GM12878 (cell line): ENCODE data around the gene FAM222A. TPM values are rescaled to one million over a fixed set of nuclear protein-coding genes. Genes with fewer than 3 reads are reported as not detected.

Experiments used
- ATAC-seq: fragments of 200-7000 bp; cut with Tn5 transposase; 3 replicates; pipeline ENCODE4 v1.9.1; 2020; ENCODE audit warnings: mild to moderate bottlenecking, moderate library complexity
- Bru-seq: library from RNA; stranded (reverse); fragments of 400-500 nt; gene quantifications from one replicate; lab custom pipeline; 2021; lab: Mats Ljungman, UMichigan
- BruChase-seq, 2 experiments: library from RNA; stranded (reverse); fragments of 400-500 nt; gene quantifications; one replicate each; lab custom pipeline; 2021; lab: Mats Ljungman, UMichigan
- BruUV-seq: library from RNA; stranded (reverse); fragments of 400-500 nt; replicated peaks from 2 replicates; lab custom pipeline; 2021; lab: Mats Ljungman, UMichigan
- CTCF ChIA-PET: fragments of 300-600 bp; sonication (Branson Sonifier 250); formaldehyde crosslinking; extraction: SDS; loops from one replicate; lab custom pipeline; 2021; ENCODE audit warnings: inconsistent platforms; lab: Yijun Ruan, JAX
- POLR2A ChIA-PET: fragments of 350-600 bp; formaldehyde crosslinking; extraction: SDS; loops from one replicate; lab custom pipeline; 2021; ENCODE audit warnings: inconsistent platforms; lab: Charles Lee
- RAD21 ChIA-PET: fragments of 300-600 bp; sonication (Branson Sonifier 250); formaldehyde crosslinking; loops from one replicate; lab custom pipeline; 2023; ENCODE audit warnings: antibody characterized with exemption; ENCODE audit not compliant: unreplicated experiment; lab: Charles Lee
- SMC1A ChIA-PET: fragments of 300-600 bp; sonication (Branson Sonifier 250); formaldehyde crosslinking; loops from one replicate; lab custom pipeline; 2023; ENCODE audit not compliant: unreplicated experiment, uncharacterized antibody; lab: Charles Lee
- DNase-seq: peaks from one replicate; pipeline ENCODE4 v3.0.0-alpha.2; 2011; ENCODE audit warnings: low read depth, low spot score
- FAIRE-seq: peaks from 3 replicates; lab custom pipeline; 2011; peaks lifted over from hg19 to GRCh38; lab: Jason Lieb, UNC
- H2AFZ ChIP-seq: 2 replicates; pipeline ENCODE4 v1.6.0; 2011; ENCODE audit warnings: low read depth, low read length, control low read depth; ENCODE audit not compliant: control insufficient read depth
- H3K27ac ChIP-seq: 2 replicates; pipeline ENCODE4 v1.5.1; 2011; ENCODE audit warnings: control low read depth; ENCODE audit not compliant: control insufficient read depth, insufficient read depth
- H3K27me3 ChIP-seq, 2 experiments: replicated peaks in 1 of 2; 2 replicates each; pipeline versions ENCODE4 v1.6.0 to v1.6.1; 2011; ENCODE audit warnings: low read length in 1 of 2; ENCODE audit not compliant: control insufficient read depth in 2 of 2, insufficient read depth in 2 of 2
- H3K36me3 ChIP-seq, 2 experiments: 2 replicates each; pipeline ENCODE4 v1.5.1; 2011; ENCODE audit warnings: low read length in 1 of 2; ENCODE audit not compliant: control insufficient read depth in 2 of 2, insufficient read depth in 2 of 2
- H3K4me1 ChIP-seq: 2 replicates; pipeline ENCODE4 v1.6.1; 2011; ENCODE audit warnings: mild to moderate bottlenecking, low read length, moderate library complexity, mixed read lengths; ENCODE audit not compliant: control insufficient read depth, insufficient read depth
- H3K4me2 ChIP-seq: 2 replicates; pipeline ENCODE4 v1.6.0; 2011; ENCODE audit warnings: control low read depth; ENCODE audit not compliant: control insufficient read depth, insufficient read depth
- H3K4me3 ChIP-seq: fragments of 200-600 bp; sonication (generic); 2 replicates; pipeline ENCODE4 v1.5.1; 2016
- H3K79me2 ChIP-seq: 2 replicates; pipeline ENCODE4 v1.6.0; 2011; ENCODE audit warnings: low read length; ENCODE audit not compliant: control insufficient read depth, insufficient read depth
- H3K9ac ChIP-seq: 2 replicates; pipeline ENCODE4 v1.8.0; 2011; ENCODE audit warnings: low read length, control low read depth, mixed read lengths; ENCODE audit not compliant: control insufficient read depth, insufficient read depth
- H3K9me3 ChIP-seq: replicated peaks from 3 replicates; pipeline ENCODE4 v1.5.1; 2011; ENCODE audit warnings: mild to moderate bottlenecking, low read length; ENCODE audit not compliant: control insufficient read depth, insufficient read depth
- H4K20me1 ChIP-seq: 2 replicates; pipeline ENCODE4 v1.6.0; 2011; ENCODE audit not compliant: control insufficient read depth, insufficient read depth
- BHLHE40 ChIP-seq, 2 experiments: fragments of 450-650 bp in 1 of 2; IDR thresholded peaks; 2 replicates each; pipeline ENCODE4 v1.6.1; 2011 to 2017; ENCODE audit warnings: low read depth in 2 of 2, borderline replicate concordance in 1 of 2, improper control_type of control experiment in 1 of 2, low read length in 1 of 2, mild to moderate bottlenecking in 1 of 2
- IKZF1 ChIP-seq: fragments of 450-650 bp; conservative IDR thresholded peaks from 2 replicates; pipeline ENCODE4 v1.6.1; 2017; ENCODE audit warnings: antibody characterized with exemption, mild to moderate bottlenecking
- NKRF ChIP-seq: fragments of 450-650 bp; conservative IDR thresholded peaks from 2 replicates; pipeline ENCODE4 v1.6.1; 2017; ENCODE audit warnings: mild to moderate bottlenecking, moderate library complexity
- SP1 ChIP-seq: IDR thresholded peaks from one replicate; pipeline ENCODE4 v1.6.1; 2011; ENCODE audit warnings: low read depth, low read length
- SREBF1 ChIP-seq: IDR thresholded peaks from 2 replicates; pipeline ENCODE4 v1.6.1; 2012; ENCODE audit warnings: mild to moderate bottlenecking, low read length
- SUPT20H ChIP-seq: IDR thresholded peaks from 2 replicates; pipeline ENCODE4 v1.6.1; 2011; ENCODE audit warnings: low read depth, mild to moderate bottlenecking, low read length, moderate library complexity, borderline replicate concordance; ENCODE audit not compliant: control insufficient read depth
- YY1 ChIP-seq: IDR thresholded peaks from 2 replicates; pipeline ENCODE4 v1.6.1; 2011; ENCODE audit warnings: low read depth, mild to moderate bottlenecking, low read length
- ZBTB40 ChIP-seq: fragments of 450-650 bp; IDR thresholded peaks from 2 replicates; pipeline ENCODE4 v1.6.1; 2016; ENCODE audit warnings: mild to moderate bottlenecking, moderate library complexity, borderline replicate concordance
- WGBS: methylation state at CpG from one replicate; pipeline ENCODE4 v1.1.6; 2016; ENCODE audit warnings: low lambda C conversion rate; ENCODE audit not compliant: insufficient replicate concordance, insufficient coverage; ENCODE audit errors: missing lambda C conversion rate; 5-methylcytosine and 5-hydroxymethylcytosine counted together
- in situ Hi-C: fragments of 300-500 bp; cut with MboI; formaldehyde crosslinking; loops from 9 replicates; pipeline ENCODE4 v1.14.3; 2018; ENCODE audit warnings: mixed read lengths
- intact Hi-C: fragments of 100-400 bp; cut with micrococcal nuclease; formaldehyde crosslinking; loops from one replicate; pipeline ENCODE4 v1.14.2; 2022; ENCODE audit not compliant: unreplicated experiment
- long read RNA-seq, 2 experiments: library from polyadenylated mRNA; unstranded; transcript quantifications; one replicate each; pipeline ENCODE4 v2.0.0, GENCODE V29; 2019 to 2020
- polyA minus RNA-seq, 3 experiments: library from RNA; depleted of rRNA, polyadenylated mRNA; stranded (reverse); fragments of >200 nt; gene quantifications; 2 replicates each; pipeline ENCODE4 v1.2.3, GENCODE V29; 2011
- polyA plus RNA-seq, 11 experiments: library from polyadenylated mRNA; depleted of rRNA in 4 of 11; unstranded in 6 of 11; stranded (reverse) in 5 of 11; fragments of >200 nt; fragmentation: Nextera tagmentation in 4 of 11; fragmentation: Illumina TruSeq in 1 of 11; extraction: Ambion mirVana in 4 of 11; extraction: Trizol in 1 of 11; gene quantifications; 1 replicate in 1 of 11; 2 replicates in 10 of 11; pipeline versions ENCODE4 v1.2.1 to v1.2.3, GENCODE V29; 2011 to 2016; ENCODE audit warnings: inconsistent platforms in 2 of 11, missing spikeins in 2 of 11, low read depth in 1 of 11
- total RNA-seq, 4 experiments: library from RNA; depleted of rRNA in 3 of 4; stranded (reverse); fragments of >200 nt in 3 of 4; fragmentation: Illumina TruSeq in 1 of 4; extraction: Trizol in 1 of 4; gene quantifications; 2 replicates each; pipeline versions ENCODE4 v1.2.1 to v1.2.3, GENCODE V29; 2013 to 2021

Gene FAM222A
- total RNA-seq (2013; cell fraction: nucleolus; rRNA removed), result 0.32 TPM in 1 of 2 replicates, not detected in the other
- 0.05 and 0.28 TPM in 2 replicates for total RNA-seq (2014; rRNA removed)
- 0.09 TPM in 1 of 2 replicates, not detected in the other for total RNA-seq (2014; rRNA removed; fragmentation: Illumina TruSeq; extraction: Trizol)
- total RNA-seq (2021), result 0.37 and 0.49 TPM in 2 replicates
- polyA plus RNA-seq (2011; ENCODE audit: low read depth), result not detected
- 0.06 and 0.14 TPM in 2 replicates for polyA plus RNA-seq (2011; rRNA removed)
- 0.16 and 0.17 TPM in 2 replicates for polyA plus RNA-seq (2011; cell fraction: cytosol; rRNA removed)
- 0.12 and 0.22 TPM in 2 replicates for polyA plus RNA-seq (2011; cell fraction: nucleus; rRNA removed)
- 0.09 and 0.13 TPM in 2 replicates for polyA plus RNA-seq (2012)
- 0.06 TPM in 1 of 2 replicates, not detected in the other for polyA plus RNA-seq (2014; fragmentation: Illumina TruSeq; extraction: Trizol)
- under 1 TPM in 1 of 2 experiments, not detected in 1; 0.04 TPM for polyA plus RNA-seq (2014; fragmentation: Nextera tagmentation; extraction: Ambion mirVana)
- polyA plus RNA-seq (2014; rRNA removed), result 0.04 and 0.38 TPM in 2 replicates
- not detected for polyA plus RNA-seq (2016; fragmentation: Nextera tagmentation; extraction: Ambion mirVana)
- 0.10 TPM in 1 of 2 replicates, not detected in the other for polyA minus RNA-seq (2011; rRNA and poly(A)+ RNA removed)
- polyA minus RNA-seq (2011; cell fraction: cytosol; rRNA and poly(A)+ RNA removed), result 1.0 TPM in 1 of 2 replicates, not detected in the other
- polyA minus RNA-seq (2011; cell fraction: nucleus; rRNA and poly(A)+ RNA removed), result 0.12 and 0.38 TPM in 2 replicates
- percentile 15 among the genes with signal in this experiment for Bru-seq, nascent RNA
- BruChase-seq, experiment 1, labeled RNA remaining after a 6-hour chase, result percentile 18 among the genes with signal in this experiment
- BruChase-seq, experiment 2, labeled RNA remaining after a 2-hour chase, result percentile 22 among the genes with signal in this experiment
- long read RNA-seq, experiment 1, result 0 reads
- long read RNA-seq, experiment 2, result 0 reads

- in situ Hi-C loops (no loop called here), intact Hi-C loops (no loop called here)
- FAIRE-seq, result peak; percentile 91
- Histone ChIP-seq H3K4me2 (peak within 1 kb of the TSS; percentile 89), H3K4me1 (peaks cover 6% of the 10 kb centered on the region), H4K20me1 (no peaks in the 10 kb centered on the region), H3K27ac (no peak within 1 kb of the TSS), H2AFZ (peak within 1 kb of the TSS; percentile 51), H3K9me3 (no peaks in the 10 kb centered on the region), H3K4me3 (peak within 1 kb of the TSS; percentile 75), H3K27me3 (peaks cover 0 to 9% of the 10 kb centered on the region in 2 experiments; a peak in 3 of 4 replicates), H3K9ac (no peak within 1 kb of the TSS), H3K79me2 (no peaks in the 10 kb centered on the region), H3K36me3 (no peaks in the 10 kb centered on the region)
- BruUV-seq, result no TSS peak
- RAD21 ChIA-PET, result no interaction called here
- CTCF ChIA-PET, result interaction anchor here (1.1 to 1.4 kb wide), 2 partner anchors 116 to 140 kb away, joined by 3 to 5 read pairs; partner anchors contain the start of genes MMAB and MVK
- 3% methylated on average over 58 of the region's 88 CpGs for WGBS
- DNase-seq, result peak; percentile 60
- POLR2A ChIA-PET, result no interaction called here
- SMC1A ChIA-PET, result no interaction called here
- ATAC-seq, result peak; percentile 98
- TF ChIP-seq ZBTB40 (peak; percentile 64; the same call in 1 of the 2 replicates), YY1 (peak; percentile 80), NKRF (peak; percentile 92), SREBF1 (peak; percentile 82), SP1 (peak; percentile 59), IKZF1 (peak; percentile 94), SUPT20H (no peak), BHLHE40 (IDR thresholded peaks at IDR 0.05; ENCODE audit: borderline replicate concordance in 1 of 2, low read depth in 2 of 2, low read length in 1 of 2) (peak in 1 of 2 experiments; percentile 31; a peak in 1 of 4 replicates)
These were observed at the start of gene FAM222A for GRCh38 chr12:109713187-109714070. TSS of gene FAM222A (plus strand) at chr12:109713825. CDS start at chr12:109744147, 30,322 bp downstream.
